ENCODE results near the gene PDE7B. TPM values are rescaled to one million over a fixed set of nuclear protein-coding genes. Genes with fewer than 3 reads are reported as not detected.

Gene PDE7B
- total and polyA plus RNA-seq, 2 of the 8 experiments (the other 6 are each of a cell fraction or from before 2014, with no cell fraction given): not detected

DNA sequence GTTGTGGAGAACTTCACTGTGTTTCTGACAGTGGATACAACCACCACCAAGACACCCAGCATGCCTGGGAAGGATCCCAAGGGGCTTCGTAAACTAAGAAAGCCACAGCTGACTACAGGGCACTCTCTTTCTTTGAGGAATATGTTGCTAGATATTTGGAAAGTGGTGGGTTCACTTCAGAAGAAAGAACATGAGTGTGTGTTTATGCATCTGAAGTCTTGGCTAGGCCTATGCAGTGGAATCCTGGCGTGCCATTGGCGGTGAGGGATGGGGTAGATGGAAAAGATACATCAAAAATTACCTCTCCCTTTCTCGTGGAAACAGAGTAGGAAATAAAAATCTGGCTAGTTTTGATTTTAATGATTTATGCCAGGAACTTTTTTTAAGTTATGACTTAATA, 187.7 kb downstream of the PDE7B start:
- Histone ChIP-seq H3K18ac (ENCODE audit: extremely low read depth, low read length) (no peak overlapping the region), H2BK20ac (ENCODE audit: low read length) (no peak overlapping the region), H3K79me2 (ENCODE audit: control insufficient read depth in 1 of 2, insufficient read depth in 2 of 2, low read length in 2 of 2) (no peaks in the 10 kb centered on the region), H3K27ac (ENCODE audit: low read depth, low read length) (no peak overlapping the region), H3K14ac (ENCODE audit: insufficient read length) (no peak overlapping the region), H3K27me3 (replicated peaks in 1 of 4; ENCODE audit: control insufficient read depth in 3 of 4, extremely low read depth in 1 of 4, insufficient read depth in 3 of 4, low read length in 3 of 4) (no peaks in the 10 kb centered on the region), H3K4me2 (ENCODE audit: insufficient read depth in 1 of 2, low read depth in 2 of 2, low read length in 2 of 2) (no peak overlapping the region), H2BK15ac (ENCODE audit: low read length) (no peak overlapping the region), H3K4me1 (replicated peaks in 1 of 4; ENCODE audit: control insufficient read depth in 3 of 4, insufficient read depth in 4 of 4, low read length in 3 of 4) (peaks cover 0 to 2% (median 0%) of the 10 kb centered on the region in 4 experiments; a peak in 1 of 7 replicates), H3K36me3 (ENCODE audit: control insufficient read depth in 2 of 4, insufficient read depth in 4 of 4, low read length in 3 of 4) (no peaks in the 10 kb centered on the region), H3K23me2 (ENCODE audit: low read depth, low read length) (no peaks in the 10 kb centered on the region), H4K5ac (ENCODE audit: insufficient read length, low read depth, low read length) (no peak overlapping the region), H2BK12ac (ENCODE audit: low read depth, low read length) (no peak overlapping the region), H3K9ac (replicated peaks in 1 of 4; ENCODE audit: extremely low read depth in 1 of 4, low read depth in 3 of 4, low read length in 3 of 4) (no peak overlapping the region), H4K8ac (ENCODE audit: extremely low read depth, insufficient read depth, low read length) (no peak overlapping the region), H3K23ac (ENCODE audit: insufficient read length) (no peak overlapping the region), H2BK120ac (replicated peaks; ENCODE audit: low read depth, low read length) (no peak overlapping the region), H3K9me3 (ENCODE audit: insufficient read depth in 2 of 2, low read depth in 1 of 2, low read length in 1 of 2) (no peaks in the 10 kb centered on the region), H2AK5ac (ENCODE audit: low read depth, low read length) (no peak overlapping the region), H3K4ac (replicated peaks; ENCODE audit: insufficient read length, low read depth, low read length) (no peak overlapping the region), H3K4me3 (ENCODE audit: extremely low read depth in 1 of 4, insufficient read depth in 2 of 4, low read depth in 3 of 4, low read length in 4 of 4) (no peak overlapping the region), H3K56ac (replicated peaks; ENCODE audit: insufficient read length, low read depth, low read length) (no peak overlapping the region), H4K20me1 (replicated peaks in 1 of 2; ENCODE audit: control insufficient read depth in 1 of 2, insufficient read depth in 2 of 2, low read length in 2 of 2) (no peaks in the 10 kb centered on the region), H4K91ac (replicated peaks; ENCODE audit: insufficient read length, low read length) (no peak overlapping the region), H2BK5ac (ENCODE audit: low read depth, low read length) (no peak overlapping the region), H2AFZ (ENCODE audit: low read length) (no peak overlapping the region), H3K79me1 (ENCODE audit: low read depth, low read length) (no peaks in the 10 kb centered on the region)
- CTCF ChIA-PET (ENCODE audit: partially characterized antibody): no interaction called here
- POLR2A ChIA-PET (ENCODE audit: partially characterized antibody): no interaction called here
- DNase-seq (ENCODE audit: low read depth in 1 of 2, low spot score in 2 of 2) (no peak), FAIRE-seq (no peak)
- WGBS, 2 experiments (ENCODE audit: extremely low coverage in 1 of 2, insufficient coverage in 1 of 2, insufficient read length in 1 of 2, insufficient replicate concordance in 2 of 2, low coverage in 1 of 2, low lambda C conversion rate in 2 of 2, missing lambda C conversion rate in 1 of 2): 91% methylated on average over 4 of the region's 4 CpGs; no CpG with 5 or more reads in 1 of the 2 experiments
- no peak for TF ChIP-seq SP1 (IDR thresholded peaks at IDR 0.05; ENCODE audit: low read depth, low read length)
- no peak for TF ChIP-seq RNF2 (IDR thresholded peaks at IDR 0.05; ENCODE audit: borderline replicate concordance, low read depth, low read length, missing control alignments, poor library complexity, severe bottlenecking)
- TF ChIP-seq CTCF (IDR thresholded peaks at IDR 0.05; ENCODE audit: control extremely low read depth in 1 of 3, insufficient read depth in 1 of 3, low read depth in 1 of 3, low read length in 3 of 3): no peak
- no peak for TF ChIP-seq TBP (IDR thresholded peaks at IDR 0.05; ENCODE audit: low read depth, low read length)
- no peak for TF ChIP-seq POLR2A (IDR thresholded peaks at IDR 0.05; ENCODE audit: control extremely low read depth in 1 of 2, low read depth in 2 of 2, low read length in 2 of 2)
- no peak for TF ChIP-seq JUN (IDR thresholded peaks at IDR 0.05; ENCODE audit: low read depth, low read length)
- no peak for TF ChIP-seq FOSL1 (IDR thresholded peaks at IDR 0.05; ENCODE audit: insufficient read depth, low read depth, low read length)
- no peak for TF ChIP-seq CHD1 (IDR thresholded peaks at IDR 0.05; ENCODE audit: low read depth, low read length)
- no peak for TF ChIP-seq BCL11A (IDR thresholded peaks at IDR 0.05; ENCODE audit: low read depth in 2 of 2, low read length in 2 of 2)
- no peak for TF ChIP-seq EP300 (IDR thresholded peaks at IDR 0.05; ENCODE audit: borderline replicate concordance in 1 of 2, low read depth in 2 of 2, low read length in 2 of 2)
- no peak for TF ChIP-seq KDM5A (IDR thresholded peaks at IDR 0.05; ENCODE audit: low read length)
- no peak for TF ChIP-seq HDAC2 (IDR thresholded peaks at IDR 0.05; ENCODE audit: borderline replicate concordance in 1 of 2, low read depth in 2 of 2, low read length in 2 of 2)

Data from H1 (cell line).